Kidney (tissue), 14 donors: Measurements from ENCODE around the gene S100A8. TPM values are rescaled to one million over a fixed set of nuclear protein-coding genes. Genes with fewer than 3 reads are reported as not detected.
"Not testable (repeated sequence)": the region's sequence is repeated elsewhere in the genome, so short reads cannot be mapped to it uniquely, and the experiment has no call there.

ENCODE experiments used
- DNase-seq, 5 donors: peaks; one replicate each; pipeline ENCODE4 v3.0.0-alpha.2; 2013 to 2020
- FAIRE-seq: peaks from 2 replicates; lab custom pipeline; 2012; peaks lifted over from hg19 to GRCh38; lab: Jason Lieb, UNC
- H3K27ac ChIP-seq, 2 donors: one replicate each; pipeline ENCODE4 v1.7.0; 2013; ENCODE audit warnings: low read depth in 2 of 2, low read length in 2 of 2, inconsistent platforms in 1 of 2
- H3K27me3 ChIP-seq: one replicate; pipeline ENCODE4 v1.7.1; 2013; ENCODE audit warnings: low read length, inconsistent platforms; ENCODE audit not compliant: control insufficient read depth, insufficient read depth
- H3K36me3 ChIP-seq, 3 donors: one replicate each; pipeline versions ENCODE4 v1.7.0 to v1.7.1; 2013; ENCODE audit warnings: low read length in 3 of 3, control low read depth in 1 of 3, inconsistent platforms in 1 of 3; ENCODE audit not compliant: insufficient read depth in 3 of 3, control insufficient read depth in 2 of 3
- H3K4me1 ChIP-seq, 3 donors: one replicate each; pipeline versions ENCODE4 v1.7.0 to v1.7.1; 2013; ENCODE audit warnings: low read length in 3 of 3, inconsistent platforms in 1 of 3, low read depth in 1 of 3; ENCODE audit not compliant: control insufficient read depth in 2 of 3, insufficient read depth in 2 of 3
- H3K4me3 ChIP-seq, 3 donors: one replicate each; pipeline versions ENCODE4 v1.7.0 to v1.8.1; 2013; ENCODE audit warnings: low read length in 3 of 3, control low read depth in 1 of 3, inconsistent platforms in 1 of 3
- H3K9ac ChIP-seq, 3 donors: one replicate each; pipeline versions ENCODE4 v1.7.0 to v1.7.1; 2013; ENCODE audit warnings: low read length in 3 of 3, control low read depth in 1 of 3, inconsistent platforms in 1 of 3
- H3K9me3 ChIP-seq, 3 donors: one replicate each; pipeline versions ENCODE4 v1.7.0 to v1.7.1; 2013; ENCODE audit warnings: low read length in 3 of 3, control low read depth in 1 of 3, inconsistent platforms in 1 of 3; ENCODE audit not compliant: control insufficient read depth in 2 of 3, insufficient read depth in 1 of 3
- CTCF ChIP-seq: IDR thresholded peaks from 3 replicates; pipeline ENCODE4 v1.5.1; 2012; ENCODE audit warnings: mild to moderate bottlenecking, moderate library complexity, borderline replicate concordance; ENCODE audit not compliant: insufficient read depth; ENCODE audit errors: extremely low read depth
- intact Hi-C: fragments of 100-400 bp; cut with DNase I; formaldehyde crosslinking; loops from one replicate; pipeline ENCODE4 v1.11.1; 2022
- polyA plus RNA-seq: library from polyadenylated mRNA; stranded (reverse); fragments of 350-450 nt; fragmentation: Illumina TruSeq; extraction: RNeasy Lipid Tissue Mini Kit (QIAGEN cat#74804); gene quantifications from one replicate; pipeline ENCODE4 v1.2.3, GENCODE V29; 2014; ENCODE audit warnings: low read depth, low replicate concordance; ENCODE audit not compliant: insufficient read depth
- total RNA-seq: library from RNA; stranded (reverse); fragmentation: NEBNext Ultra II Directional; extraction: Animal tissue kit (Norgen Biotek cat#: 25700); gene quantifications from one replicate; pipeline ENCODE4 v1.2.1, GENCODE V29; 2021
- donor health status: control.
- donor health status: control.
- donor health status: control.
- donor health status: control.
- donor health status: control.
- donor health status: DM: yes; HTN: yes; CAD: no.
- donor health status: Normal renal cell carcinoma (clear cell type).

Gene S100A8
- total and polyA plus RNA-seq, 2 donors from 2014 or later, result 17.5 to 60.9 TPM

- Histone ChIP-seq H3K27ac (no peak within 1 kb of the TSS), H3K9me3 (no peaks in the 10 kb centered on the region), H3K9ac (no peak within 1 kb of the TSS), H3K36me3 (no peaks in the 10 kb centered on the region), H3K27me3 (no peaks in the 10 kb centered on the region), H3K4me1 (no peaks in the 10 kb centered on the region), H3K4me3 (no peak within 1 kb of the TSS)
- FAIRE-seq, result no peak
- no peak for TF ChIP-seq CTCF
- DNase-seq, result no peak
- intact Hi-C loops, result no loop called here
Measured at GRCh38 chr1:153415850-153416570, 25.1 kb upstream of the S100A8 start, which contains the start of gene S100A7A. Gene S100A7A (plus strand): TSS chr1:153416520. CDS start chr1:153418083, 1,563 bp downstream.

GRCh38 chr1:153413961-153414360 is 23.1 kb upstream of the S100A8 start:
- H3K4me3 ChIP-seq, H3K27me3 ChIP-seq, H3K9me3 ChIP-seq, H3K27ac ChIP-seq, FAIRE-seq, DNase-seq, H3K36me3 ChIP-seq, H3K9ac ChIP-seq, intact Hi-C loops, H3K4me1 ChIP-seq: not testable (repeated sequence)

- not testable (repeated sequence) for FAIRE-seq, H3K27ac ChIP-seq
Measured at GRCh38 chr1:153407274-153407673, 16.4 kb upstream of the S100A8 start.

GRCh38 chr1:153405825-153406599 is 15.1 kb upstream of the S100A8 start:
- H3K36me3 ChIP-seq, H3K4me1 ChIP-seq, H3K9me3 ChIP-seq, H3K4me3 ChIP-seq, H3K27ac ChIP-seq, DNase-seq, FAIRE-seq, intact Hi-C loops, H3K9ac ChIP-seq, H3K27me3 ChIP-seq: not testable (repeated sequence)

More at GRCh38 chr1:153407274-153407673, 16.4 kb upstream of the S100A8 start:
- H3K36me3 ChIP-seq, H3K27me3 ChIP-seq, H3K9me3 ChIP-seq, intact Hi-C loops, H3K9ac ChIP-seq, H3K4me3 ChIP-seq, H3K4me1 ChIP-seq: not testable (repeated sequence)
- DNase-seq, result peak in 1 of 5 donors; percentile 2

- Histone ChIP-seq H3K4me3 (no peak overlapping the region), H3K27me3 (no peaks in the 10 kb centered on the region), H3K36me3 (no peaks in the 10 kb centered on the region), H3K9me3 (no peaks in the 10 kb centered on the region), H3K4me1 (no peaks in the 10 kb centered on the region), H3K27ac (no peak overlapping the region), H3K9ac (no peak overlapping the region)
- intact Hi-C loops, result no loop called here
- TF ChIP-seq CTCF, result peak; percentile 35
- no peak for FAIRE-seq
- DNase-seq, result peak in 1 of 5 donors; percentile 8
Measured at GRCh38 chr1:153404768-153405167, 13.9 kb upstream of the S100A8 start.
